ENCODE data around the gene MACF1.
"Not testable (repeated sequence)": the region's sequence is repeated elsewhere in the genome, so short reads cannot be mapped to it uniquely, and the experiment has no call there.

Gene MACF1

DNA sequence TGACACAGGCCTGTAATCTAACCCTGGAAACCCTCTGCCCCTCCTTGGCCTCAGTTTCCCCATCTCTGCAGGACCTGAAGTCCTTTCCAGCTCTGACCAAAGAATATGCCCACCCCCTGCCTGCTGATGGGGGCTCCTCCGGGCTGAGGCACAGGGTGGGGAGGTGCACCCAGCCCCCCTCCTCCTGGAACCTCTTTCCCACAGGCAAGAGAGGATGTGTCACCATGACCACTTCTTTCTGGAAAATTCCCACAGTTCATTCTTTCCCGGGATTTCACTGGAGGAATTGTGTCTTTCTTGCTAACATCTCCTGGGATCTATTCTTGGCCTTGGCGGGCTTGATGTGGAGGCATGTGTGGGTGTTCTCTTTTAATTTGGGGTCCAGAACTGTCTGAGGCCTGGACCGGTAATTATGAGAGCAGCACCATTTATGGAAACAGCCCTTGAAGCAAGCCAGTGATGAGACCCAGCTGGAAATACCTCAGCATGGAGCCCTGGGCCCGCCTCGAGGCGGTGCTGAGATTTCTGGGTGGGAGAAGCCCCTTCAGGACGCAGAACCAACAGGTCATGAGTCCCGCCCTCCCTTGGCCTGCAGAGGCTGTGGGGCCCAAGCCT lies 293.7 kb downstream of the MACF1 start:
- not testable (repeated sequence) for DNase-seq

DNA sequence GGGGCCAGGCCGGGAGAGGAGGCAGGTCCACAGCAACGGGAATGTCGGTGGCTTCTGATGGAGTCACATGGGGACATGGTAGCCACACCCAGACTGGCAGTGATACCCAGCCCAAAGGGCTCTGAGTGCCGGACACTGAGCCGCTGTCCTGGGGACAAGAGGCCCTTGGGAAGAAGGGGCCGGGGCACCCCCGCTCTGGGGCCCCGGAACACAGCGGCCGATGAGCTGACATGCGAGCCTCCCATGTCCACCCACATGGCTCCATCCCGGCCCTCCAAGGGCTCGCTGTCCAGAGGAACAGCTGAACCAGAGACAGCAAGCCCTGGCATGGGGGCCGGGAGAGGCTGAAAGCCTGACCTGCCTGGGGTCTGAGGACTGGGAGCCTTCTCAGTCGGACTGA lies 294.3 kb downstream of the MACF1 start:
- not testable (repeated sequence) for DNase-seq

DNA sequence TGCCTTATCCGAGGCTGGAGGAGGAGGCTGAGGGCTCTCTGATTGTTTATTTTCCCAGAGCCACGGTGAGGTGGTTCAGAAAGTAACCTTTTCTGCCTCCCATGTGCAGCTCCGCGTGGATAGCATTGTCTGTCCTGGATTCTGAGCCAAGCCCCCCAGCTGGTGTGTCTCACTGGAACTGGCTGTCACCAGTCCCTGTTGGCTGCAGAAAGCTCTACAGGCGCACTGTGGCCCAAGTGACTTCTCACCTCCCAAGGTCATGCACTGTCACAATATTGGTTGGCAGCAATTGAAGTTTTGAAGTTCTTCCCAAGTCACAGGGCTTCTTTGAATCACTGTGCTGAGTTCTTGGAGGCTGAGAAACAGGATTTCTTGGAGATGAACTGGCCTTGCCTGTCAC lies 295.2 kb downstream of the MACF1 start:
- no peak for DNase-seq

DNA sequence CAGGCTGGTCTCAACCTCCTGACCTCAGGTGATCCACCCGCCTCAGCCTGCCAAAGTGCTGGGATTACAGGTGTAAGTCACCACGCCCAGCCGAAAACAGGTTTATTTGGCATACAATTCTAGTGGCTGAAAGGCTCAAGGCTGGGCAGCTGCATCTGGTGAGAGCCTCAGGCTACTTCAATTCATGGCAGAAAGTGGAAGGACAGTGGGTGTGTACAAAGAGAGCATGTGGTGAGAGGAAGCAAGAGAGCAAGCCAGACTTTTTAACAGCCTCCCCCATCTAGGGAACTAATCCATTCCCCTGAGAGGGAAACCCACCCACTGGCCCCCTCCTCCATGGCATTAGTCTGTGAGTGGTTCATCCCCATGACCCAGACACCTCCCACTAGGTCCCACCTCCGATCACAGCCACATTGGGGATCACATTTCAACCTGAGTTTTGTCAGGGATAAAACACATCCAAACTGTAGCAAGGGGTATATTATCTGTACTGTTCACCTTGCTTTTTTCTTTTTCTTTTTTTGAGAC lies 296.4 kb downstream of the MACF1 start:
- no peak for DNase-seq

DNA sequence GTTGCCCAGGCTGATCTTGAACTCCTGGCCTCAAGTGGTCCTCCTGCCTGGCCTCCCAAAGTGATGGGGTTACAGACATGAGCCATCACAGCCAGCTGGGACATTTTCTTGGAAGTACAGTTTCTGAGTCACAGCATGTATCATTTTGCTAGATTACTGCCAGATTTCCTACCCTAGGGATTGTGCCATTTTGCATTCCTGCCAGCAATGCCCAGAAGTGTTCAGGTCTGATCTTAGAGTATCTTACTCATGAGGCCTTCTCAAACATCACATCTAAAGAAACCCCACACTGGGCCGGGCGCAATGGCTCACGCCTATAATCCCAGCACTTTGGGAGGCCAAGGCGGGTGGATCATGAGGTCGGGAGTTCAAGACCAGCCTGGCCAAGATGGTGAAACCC lies 297.2 kb downstream of the MACF1 start:
- DNase-seq, result no peak

DNA sequence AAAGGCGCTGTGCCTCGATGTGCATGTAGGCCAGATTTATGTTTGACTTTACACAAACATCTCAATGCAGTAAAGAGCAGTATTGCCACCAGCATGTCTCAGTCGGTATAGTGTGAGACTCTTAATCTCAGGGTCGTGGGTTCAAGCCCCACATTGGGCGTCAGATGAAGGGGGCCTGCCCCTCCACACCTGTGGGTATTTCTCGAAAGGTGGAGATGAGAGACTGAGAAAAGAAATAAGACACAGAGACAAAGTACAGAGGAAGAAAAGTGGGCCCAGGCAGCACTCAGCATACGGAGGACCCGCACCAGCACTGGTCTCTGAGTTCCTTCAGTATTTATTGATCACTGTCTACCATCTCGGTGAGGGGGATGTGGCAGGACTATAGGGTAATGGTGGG lies 299.9 kb downstream of the MACF1 start:
- not testable (repeated sequence) for DNase-seq

DNA sequence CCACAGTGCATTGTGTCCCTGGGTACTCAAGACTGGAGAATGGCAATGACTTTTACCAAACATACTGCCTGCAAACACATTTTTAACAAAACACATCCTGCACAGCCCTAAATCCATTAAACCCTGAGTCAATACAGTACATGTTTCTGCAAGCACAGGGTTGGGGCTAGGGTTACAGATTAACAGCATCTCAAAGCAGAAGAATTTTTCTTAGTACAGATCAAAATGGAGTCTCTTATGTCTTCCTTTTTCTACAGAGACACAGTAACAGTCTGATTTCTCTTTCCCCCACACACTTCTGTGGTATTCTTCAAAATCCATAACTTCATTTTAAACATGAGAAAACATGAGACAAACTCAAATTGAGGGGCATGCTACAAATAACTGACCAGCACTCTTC lies 300.8 kb downstream of the MACF1 start:
- no peak for DNase-seq

DNA sequence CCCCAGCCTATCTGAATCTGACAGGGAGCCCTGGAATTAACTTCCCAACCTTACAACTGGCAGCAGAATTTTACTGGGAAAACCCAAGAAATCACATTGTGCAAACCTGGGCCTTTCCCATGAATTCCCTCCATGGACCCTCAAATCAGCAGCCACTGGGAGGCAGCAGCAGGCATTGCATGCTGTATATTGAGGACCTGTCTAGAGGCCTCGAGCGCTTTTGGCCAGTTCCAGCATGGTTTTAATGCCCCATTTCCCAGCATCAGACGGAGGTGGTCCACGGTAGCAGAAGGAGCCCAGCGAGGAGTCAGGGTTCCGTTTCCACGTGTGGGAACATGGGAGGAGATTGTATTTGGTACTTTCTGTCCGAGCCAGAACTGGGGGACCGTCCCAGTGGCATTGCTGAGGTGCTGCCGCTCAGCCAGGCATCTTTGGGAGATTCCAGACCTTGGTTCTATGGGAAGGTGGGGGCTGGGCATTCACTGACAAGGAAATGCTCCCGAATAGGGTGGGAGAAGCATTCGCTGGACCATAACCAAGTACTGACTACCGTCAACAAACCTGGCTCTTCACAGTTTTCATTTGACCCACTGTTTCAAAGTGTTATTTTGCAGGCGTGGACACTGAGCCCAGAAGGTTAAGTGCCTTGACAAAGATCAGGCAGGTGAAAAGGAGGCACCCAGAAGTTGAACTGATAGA lies 302.9 kb downstream of the MACF1 start:
- DNase-seq, result no peak

DNA sequence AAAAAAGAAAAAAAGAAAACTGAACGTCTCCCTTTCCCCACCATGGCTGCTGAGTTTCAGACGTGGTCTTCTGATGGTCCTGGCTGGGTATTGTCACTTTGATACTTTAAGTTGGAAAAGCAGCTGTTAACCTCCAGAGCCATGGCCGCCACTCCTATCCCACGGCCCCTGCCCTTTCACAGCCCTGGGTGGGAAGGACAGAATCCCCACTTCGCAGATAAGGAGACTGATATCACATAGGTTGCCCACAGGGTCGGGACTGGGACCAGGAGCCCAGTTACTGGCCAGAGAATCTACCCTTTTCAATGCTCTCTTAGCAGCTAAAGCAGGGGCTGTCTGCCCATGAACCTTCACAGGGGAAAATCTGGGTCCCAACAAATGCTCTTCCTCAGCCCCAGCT lies 303.8 kb downstream of the MACF1 start:
- DNase-seq, result no peak

DNA sequence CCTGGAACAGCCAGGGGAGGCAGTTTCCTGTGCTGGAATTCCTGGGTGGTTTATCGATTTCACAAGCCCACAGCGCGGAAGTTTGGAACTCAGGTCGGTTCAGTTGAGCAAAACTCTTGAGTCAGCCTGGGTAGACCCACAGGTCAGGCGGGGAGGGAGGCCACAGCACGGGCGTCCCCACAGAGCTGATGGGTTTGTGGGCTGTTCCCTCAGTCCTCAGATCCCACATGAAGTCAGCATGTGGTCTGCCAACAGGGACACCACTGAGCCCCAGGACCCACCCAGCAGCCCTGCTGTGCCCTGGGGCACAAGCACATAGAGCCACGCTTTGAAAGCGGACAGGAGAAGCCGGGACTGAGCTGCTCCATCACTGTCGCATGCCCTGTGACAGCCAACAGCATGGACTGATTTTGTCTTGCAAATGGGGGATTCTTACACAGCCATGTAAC lies 304.4 kb downstream of the MACF1 start:
- no peak for DNase-seq

DNA sequence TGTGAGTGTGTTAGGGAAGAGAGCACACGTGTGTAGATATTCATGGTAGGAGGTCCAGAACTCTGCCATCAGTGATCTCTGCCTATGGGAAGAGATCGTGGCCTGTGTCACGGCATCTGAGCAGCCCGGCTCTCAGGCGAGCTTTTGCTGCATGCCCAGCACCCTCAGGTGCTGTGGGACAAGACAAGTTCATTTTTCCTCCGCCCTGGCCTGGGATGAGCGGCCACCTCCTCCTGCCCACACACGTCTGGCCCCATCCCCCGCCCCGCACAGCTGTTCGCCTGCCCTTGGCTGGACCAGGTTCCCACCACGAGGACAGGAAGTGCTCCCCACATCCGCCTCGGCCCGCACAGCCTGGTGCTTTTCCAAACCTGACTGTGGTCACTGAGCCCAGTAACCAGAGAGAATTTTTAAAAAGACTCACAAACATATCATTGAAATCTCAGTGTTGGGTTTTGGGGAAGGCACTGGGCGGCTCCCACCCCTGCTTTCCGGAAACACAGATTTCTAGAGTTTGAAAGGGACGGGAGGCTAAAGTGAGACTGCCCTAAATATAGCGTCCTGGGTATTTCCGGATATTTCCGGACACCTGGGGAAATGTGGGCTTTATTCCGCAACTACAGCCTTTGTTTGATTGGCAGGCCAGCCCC lies 305.0 kb downstream of the MACF1 start:
- DNase-seq, result no peak

DNA sequence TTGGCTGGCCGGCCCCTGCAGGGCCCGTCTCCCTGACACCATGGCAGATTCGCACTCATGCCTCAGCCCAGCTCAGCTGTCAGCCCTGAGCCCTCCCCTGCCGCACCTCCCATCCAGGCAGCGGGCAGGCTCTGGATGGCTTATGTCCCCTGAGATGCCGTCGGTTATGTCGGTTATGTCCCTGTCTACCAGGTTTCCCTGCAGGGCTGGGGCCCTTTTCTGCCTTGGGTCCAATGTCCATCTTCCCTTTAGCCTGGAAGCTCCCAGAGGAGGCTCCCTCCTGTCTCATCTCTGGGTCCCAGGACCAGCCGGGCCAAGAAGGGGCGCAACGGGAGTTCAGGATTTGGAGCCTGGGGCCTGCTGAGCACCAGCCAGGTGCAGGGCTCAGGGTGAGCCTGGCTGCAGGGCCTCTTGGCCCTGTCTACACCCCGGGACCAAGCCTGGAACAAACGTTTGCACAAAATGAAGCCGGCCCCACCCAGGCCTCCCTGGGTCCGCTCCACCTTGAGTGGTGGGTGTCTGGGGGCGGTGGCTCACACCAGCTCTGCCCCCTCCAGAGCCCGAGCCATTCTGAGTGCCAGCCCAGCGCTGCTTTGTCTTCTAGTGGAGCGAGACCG lies 306.2 kb downstream of the MACF1 start:
- DNase-seq, result not testable (repeated sequence)

DNA sequence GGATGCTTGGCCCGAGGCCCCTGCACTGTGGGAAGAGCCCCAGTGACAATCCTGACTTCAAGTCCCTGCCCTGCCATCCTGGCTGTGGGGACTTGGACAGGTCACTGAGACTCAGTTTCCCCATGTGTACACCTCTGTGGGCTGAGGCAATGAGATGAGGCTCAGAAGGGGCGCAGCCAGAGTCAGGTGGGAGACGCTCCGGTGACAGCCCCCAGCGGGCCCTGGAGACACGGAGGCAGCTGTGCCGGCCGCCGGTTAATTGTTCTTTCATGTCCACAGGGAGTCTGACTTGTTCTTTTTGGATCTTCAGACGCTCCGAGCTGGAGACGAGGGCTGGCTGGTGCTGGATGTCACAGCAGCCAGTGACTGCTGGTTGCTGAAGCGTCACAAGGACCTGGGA lies 307.0 kb downstream of the MACF1 start:
- DNase-seq, result not testable (repeated sequence)

DNA sequence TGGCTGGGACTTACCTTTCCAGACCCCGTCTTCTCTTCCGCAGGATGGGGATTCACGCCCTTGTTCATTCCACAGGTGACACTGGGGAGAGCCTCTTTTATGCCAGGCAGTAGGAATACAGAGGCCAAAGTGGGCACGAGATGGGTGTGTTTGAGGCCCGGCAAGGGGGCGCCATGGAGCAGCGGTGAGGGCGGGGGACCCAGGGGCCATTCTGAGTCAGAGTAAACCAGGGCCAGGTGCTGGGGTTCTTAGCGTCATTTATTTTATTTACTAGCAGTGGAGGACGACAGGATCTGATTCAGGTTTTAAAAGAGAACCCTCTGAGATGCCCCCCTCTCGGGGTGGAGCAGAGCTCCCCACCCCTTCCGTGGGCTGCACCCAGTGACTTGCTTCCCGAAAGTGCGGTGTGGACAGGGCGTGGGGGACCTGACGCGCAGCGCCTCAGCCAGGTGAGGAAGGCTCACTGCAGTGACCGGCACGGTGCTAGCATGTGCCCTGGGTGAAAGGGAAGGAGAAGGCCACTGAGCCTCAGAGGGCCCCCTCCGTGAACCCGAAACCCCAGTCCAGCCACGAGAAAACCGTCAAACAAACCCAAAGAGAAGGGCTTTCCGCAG lies 307.8 kb downstream of the MACF1 start:
- DNase-seq, result not testable (repeated sequence)

DNA sequence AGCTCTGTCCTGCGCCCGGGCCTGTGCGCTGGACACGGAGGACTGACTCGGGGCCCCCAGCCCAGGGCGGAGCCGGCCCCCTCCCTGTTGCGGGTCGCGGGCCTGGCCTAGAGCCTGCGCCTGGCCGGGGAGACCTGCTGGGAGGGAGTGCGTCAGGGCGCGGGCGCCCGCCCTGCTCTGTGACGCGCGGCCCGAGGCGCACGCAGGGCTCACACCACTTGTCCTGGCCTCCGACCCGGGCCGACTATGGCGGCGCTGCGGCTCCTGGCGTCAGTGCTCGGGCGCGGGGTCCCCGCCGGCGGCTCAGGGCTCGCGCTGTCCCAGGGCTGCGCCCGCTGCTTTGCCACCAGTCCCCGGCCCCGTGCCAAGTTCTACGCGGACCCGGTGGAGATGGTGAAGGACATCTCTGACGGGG lies 310.2 kb downstream of the MACF1 start:
- DNase-seq, result not testable (repeated sequence)

DNA sequence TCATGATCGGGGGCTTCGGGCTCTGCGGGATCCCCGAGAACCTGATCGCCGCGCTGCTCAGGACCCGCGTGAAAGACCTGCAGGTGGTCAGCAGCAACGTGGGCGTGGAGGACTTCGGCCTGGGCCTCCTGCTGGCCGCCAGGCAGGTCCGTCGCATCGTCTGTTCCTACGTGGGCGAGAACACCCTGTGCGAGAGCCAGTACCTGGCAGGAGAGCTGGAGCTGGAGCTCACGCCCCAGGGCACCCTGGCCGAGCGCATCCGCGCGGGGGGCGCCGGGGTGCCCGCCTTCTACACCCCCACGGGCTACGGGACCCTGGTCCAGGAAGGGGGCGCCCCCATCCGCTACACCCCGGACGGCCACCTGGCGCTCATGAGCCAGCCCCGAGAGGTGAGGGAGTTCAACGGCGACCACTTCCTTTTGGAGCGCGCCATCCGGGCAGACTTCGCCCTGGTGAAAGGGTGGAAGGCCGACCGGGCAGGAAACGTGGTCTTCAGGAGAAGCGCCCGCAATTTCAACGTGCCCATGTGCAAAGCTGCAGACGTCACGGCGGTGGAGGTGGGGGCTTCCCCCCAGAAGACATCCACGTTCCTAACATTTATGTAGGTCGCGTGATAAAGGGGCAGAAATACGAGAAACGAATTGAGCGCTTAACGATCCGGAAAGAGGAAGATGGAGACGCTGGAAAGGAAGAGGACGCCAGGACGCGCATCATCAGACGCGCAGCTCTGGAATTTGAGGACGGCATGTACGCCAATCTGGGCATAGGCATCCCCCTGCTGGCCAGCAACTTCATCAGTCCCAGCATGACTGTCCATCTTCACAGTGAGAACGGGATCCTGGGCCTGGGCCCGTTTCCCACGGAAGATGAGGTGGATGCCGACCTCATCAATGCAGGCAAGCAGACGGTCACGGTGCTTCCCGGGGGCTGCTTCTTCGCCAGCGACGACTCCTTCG lies 310.9 kb downstream of the MACF1 start:
- not testable (repeated sequence) for DNase-seq

DNA sequence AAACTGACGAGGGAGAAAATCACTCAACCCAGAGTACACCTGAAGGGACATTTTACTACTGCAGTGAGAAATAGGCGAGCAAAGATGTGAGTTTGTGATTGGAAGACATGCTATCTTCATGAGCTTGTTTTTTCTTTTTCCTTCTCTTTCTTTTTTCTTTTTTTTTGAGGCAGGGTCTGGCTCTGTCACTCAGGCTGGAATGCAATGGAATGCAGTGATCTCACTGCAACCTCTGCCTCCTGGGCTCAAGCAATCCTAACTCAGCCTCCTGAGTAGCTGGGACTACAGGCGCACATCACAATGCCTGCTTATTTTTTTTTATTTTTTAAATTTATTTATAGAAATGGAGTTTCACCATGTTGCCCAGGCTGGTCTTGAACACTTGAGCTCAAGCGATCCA lies 312.3 kb downstream of the MACF1 start:
- DNase-seq, result not testable (repeated sequence)

DNA sequence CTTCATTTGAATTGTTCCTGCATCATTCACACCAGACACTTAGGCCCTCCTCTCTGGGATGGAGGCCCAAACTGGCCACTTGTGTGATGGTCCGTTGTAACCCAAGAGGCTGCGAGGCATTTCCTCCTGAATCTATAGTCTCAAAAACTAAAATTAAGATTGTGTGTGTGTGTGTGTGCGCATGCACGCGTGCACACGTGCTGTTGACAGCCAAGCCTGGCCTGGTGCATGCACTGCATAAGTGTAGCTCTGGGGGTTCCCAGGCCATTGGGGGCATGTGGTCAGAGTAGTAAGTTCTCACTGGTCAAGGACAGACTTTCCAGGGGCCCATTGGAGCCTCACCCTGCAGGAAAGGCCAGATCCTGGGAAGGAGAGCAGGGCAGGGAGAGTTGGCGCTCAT lies 313.4 kb downstream of the MACF1 start:
- not testable (repeated sequence) for DNase-seq

DNA sequence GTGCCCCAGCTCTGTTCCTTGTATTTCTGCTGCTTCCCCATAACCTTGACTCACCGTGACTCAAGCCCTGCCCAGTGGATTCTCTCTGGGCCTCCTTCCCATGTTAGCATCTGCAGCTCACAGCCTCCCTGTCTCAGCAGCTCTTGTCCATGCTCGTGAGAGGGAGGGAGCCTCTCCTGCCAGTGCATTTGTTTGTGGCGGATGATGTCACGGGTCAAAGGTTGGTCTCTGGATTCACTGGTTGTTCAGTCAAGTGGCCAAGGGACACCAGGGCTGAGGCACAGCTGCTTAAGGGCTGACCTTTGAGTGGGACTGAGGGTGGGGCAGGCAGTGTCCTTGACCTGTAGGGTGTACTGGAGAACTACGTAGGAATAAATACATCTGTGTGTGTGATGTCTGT lies 314.9 kb downstream of the MACF1 start:
- not testable (repeated sequence) for DNase-seq

DNA sequence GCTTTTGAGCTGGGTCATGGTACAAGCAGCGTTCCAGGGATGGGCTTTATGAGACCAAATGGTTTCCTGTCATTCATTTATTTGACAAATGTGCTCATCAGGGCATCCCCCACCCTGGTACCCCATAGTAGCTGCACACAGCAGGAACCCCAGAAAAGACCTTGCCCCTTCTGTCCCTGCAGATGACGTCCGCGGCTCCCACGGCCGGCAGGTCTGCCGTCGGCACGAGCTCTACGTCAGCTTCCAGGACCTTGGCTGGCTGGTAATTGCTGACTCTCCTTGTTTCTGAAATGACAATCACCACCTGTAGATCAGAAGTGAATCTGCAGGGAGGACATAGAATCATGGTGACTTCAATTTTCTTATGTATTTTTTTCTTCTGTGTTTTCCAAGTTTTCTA lies 317.7 kb downstream of the MACF1 start:
- not testable (repeated sequence) for DNase-seq

DNA sequence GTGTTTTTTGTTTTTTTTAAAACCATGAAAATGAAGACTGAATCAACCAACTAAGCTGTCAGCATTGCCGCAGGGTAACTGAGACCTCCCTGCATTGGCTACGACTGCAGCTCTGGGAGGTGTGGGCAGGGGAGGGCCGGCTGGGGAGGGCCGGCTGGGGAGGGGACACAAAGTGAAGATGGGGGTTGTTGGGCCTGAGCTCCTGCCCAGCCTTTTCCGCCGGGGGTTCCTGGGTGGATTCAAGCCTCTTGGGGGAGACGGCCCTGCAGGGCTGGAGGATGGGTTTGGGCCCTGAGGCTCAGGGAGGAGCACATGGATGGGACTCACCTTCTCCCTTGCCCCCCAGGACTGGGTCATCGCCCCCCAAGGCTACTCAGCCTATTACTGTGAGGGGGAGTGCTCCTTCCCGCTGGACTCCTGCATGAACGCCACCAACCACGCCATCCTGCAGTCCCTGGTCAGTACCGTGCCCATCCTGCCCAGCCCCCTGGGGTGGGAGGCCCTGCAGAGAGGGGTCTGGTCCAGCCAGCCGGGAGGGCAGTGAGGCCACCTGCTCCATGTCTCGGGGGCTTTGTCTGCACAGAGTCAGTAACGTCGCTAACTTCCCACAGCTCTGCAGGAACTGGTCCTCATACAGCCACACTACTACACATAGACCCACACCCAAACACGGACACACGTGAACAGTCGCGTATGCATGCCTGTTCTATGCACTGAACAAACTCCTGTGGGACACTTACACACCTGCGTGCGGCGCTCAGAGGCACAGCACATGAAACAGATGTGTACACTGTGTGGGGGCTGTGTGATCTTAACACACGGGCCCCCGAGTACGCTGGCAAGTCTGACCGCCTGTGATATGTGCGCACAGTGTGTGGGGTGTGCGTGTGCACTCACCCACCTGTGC lies 318.4 kb downstream of the MACF1 start:
- DNase-seq, result no peak

Measured in stimulated activated CD4-positive, alpha-beta T cell treated with anti-CD3 and anti-CD28 coated beads, Interleukin-2, amount 100 ng/mL, for 48 hours (primary cell).